ENCODE data around the gene FAM241B.

- TF ChIP-seq CTCF (IDR thresholded peaks at IDR 0.05; ENCODE audit: low read length): no peak
- TF ChIP-seq EZH2phosphoT487 (IDR thresholded peaks at IDR 0.05; ENCODE audit: low read length): no peak
Observed at GRCh38 chr10:69648461-69648860, 18.4 kb downstream of the FAM241B start.

All from MM.1S (cell line).